Raji (cell line): ENCODE data around the gene SAT1.

Experiments used
- POLR2A ChIP-seq: IDR thresholded peaks from 2 replicates; pipeline ENCODE4 v1.6.1; 2011; ENCODE audit warnings: low read depth, low read length, control low read depth; ENCODE audit not compliant: insufficient read depth

SAT1 gene

GRCh38 chrX:23821847-23822246 lies 38.9 kb downstream of the SAT1 start:
- no peak for TF ChIP-seq POLR2A

- TF ChIP-seq POLR2A, result no peak
These were observed 39.4 kb downstream of the SAT1 start for GRCh38 chrX:23822397-23822796.

- no peak for TF ChIP-seq POLR2A
These were observed 39.9 kb downstream of the SAT1 start for GRCh38 chrX:23822841-23823240.

GRCh38 chrX:23825675-23826074 lies 42.7 kb downstream of the SAT1 start:
- TF ChIP-seq POLR2A, result no peak

- no peak for TF ChIP-seq POLR2A
These were observed 43.2 kb downstream of the SAT1 start for GRCh38 chrX:23826216-23826615.

- TF ChIP-seq POLR2A, result no peak
These were observed 43.7 kb downstream of the SAT1 start for GRCh38 chrX:23826653-23827052.

GRCh38 chrX:23828881-23829280 lies 45.9 kb downstream of the SAT1 start:
- no peak for TF ChIP-seq POLR2A

- no peak for TF ChIP-seq POLR2A
These were observed 49.7 kb downstream of the SAT1 start for GRCh38 chrX:23832721-23833120.
